ENCODE data around the gene ZEB2.

- TF ChIP-seq CTCF (IDR thresholded peaks at IDR 0.05) (no peak), POLR2A (IDR thresholded peaks at IDR 0.05) (no peak), EP300 (IDR thresholded peaks at IDR 0.05) (no peak)
Measured at GRCh38 chr2:144463266-144463665, 56.7 kb downstream of the ZEB2 start.

All from ovary (tissue), 3 donors.